Keratinocyte (primary cell): ENCODE results near the gene PAX5.

ENCODE experiments used
- EZH2 ChIP-seq: IDR thresholded peaks from one replicate; pipeline ENCODE4 v1.6.1; 2012; ENCODE audit warnings: inconsistent platforms, mild to moderate bottlenecking, low read length, moderate library complexity
- TF ChIP-seq, protein P1 (sequence below), 3 experiments: IDR thresholded peaks in 1 of 3; conservative IDR thresholded peaks in 1 of 3; optimal IDR thresholded peaks in 1 of 3; 2 replicates in 2 of 3; 3 replicates in 1 of 3; pipeline versions ENCODE3 to v1.5.1; 2011; ENCODE audit warnings: low read length in 3 of 3, mild to moderate bottlenecking in 3 of 3, moderate library complexity in 2 of 3, control low read depth in 1 of 3, inconsistent platforms in 1 of 3; ENCODE audit not compliant: insufficient read depth in 2 of 3; ENCODE audit errors: extremely low read depth in 1 of 3

DNA sequence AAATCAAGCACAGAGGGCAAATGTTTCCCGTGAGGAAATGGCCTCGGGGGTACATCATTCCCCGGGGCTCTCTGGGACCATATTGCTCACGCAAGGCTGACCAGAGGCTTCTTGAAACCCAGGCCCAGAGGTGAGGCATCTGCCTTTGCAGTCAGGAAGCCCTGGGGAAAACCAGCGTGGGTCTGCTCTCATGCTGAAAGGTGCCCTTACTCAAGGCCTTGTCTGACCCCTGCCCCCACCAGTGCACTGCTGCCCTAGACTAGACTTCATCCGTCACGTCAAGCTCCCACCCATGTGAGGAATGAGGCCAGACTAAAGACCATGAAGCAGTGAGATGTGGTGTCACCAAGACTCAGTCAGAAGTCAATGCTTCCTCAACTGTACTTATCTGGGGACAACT, 66.1 kb downstream of the PAX5 start:
- TF ChIP-seq, protein P1, sequence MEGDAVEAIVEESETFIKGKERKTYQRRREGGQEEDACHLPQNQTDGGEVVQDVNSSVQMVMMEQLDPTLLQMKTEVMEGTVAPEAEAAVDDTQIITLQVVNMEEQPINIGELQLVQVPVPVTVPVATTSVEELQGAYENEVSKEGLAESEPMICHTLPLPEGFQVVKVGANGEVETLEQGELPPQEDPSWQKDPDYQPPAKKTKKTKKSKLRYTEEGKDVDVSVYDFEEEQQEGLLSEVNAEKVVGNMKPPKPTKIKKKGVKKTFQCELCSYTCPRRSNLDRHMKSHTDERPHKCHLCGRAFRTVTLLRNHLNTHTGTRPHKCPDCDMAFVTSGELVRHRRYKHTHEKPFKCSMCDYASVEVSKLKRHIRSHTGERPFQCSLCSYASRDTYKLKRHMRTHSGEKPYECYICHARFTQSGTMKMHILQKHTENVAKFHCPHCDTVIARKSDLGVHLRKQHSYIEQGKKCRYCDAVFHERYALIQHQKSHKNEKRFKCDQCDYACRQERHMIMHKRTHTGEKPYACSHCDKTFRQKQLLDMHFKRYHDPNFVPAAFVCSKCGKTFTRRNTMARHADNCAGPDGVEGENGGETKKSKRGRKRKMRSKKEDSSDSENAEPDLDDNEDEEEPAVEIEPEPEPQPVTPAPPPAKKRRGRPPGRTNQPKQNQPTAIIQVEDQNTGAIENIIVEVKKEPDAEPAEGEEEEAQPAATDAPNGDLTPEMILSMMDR (optimal IDR thresholded peaks at IDR 0.05 in 1 of 3, IDR thresholded peaks at IDR 0.05 in 1 of 3, conservative IDR thresholded peaks at IDR 0.05 in 1 of 3; ENCODE audit: extremely low read depth in 1 of 3, insufficient read depth in 2 of 3, low read length in 3 of 3) = no peak
- TF ChIP-seq EZH2 = no peak
